ENCODE measurements around the gene ATP5F1E.
"Not testable (repeated sequence)": the region's sequence is repeated elsewhere in the genome, so short reads cannot be mapped to it uniquely, and the experiment has no call there.

ATP5F1E gene

DNA sequence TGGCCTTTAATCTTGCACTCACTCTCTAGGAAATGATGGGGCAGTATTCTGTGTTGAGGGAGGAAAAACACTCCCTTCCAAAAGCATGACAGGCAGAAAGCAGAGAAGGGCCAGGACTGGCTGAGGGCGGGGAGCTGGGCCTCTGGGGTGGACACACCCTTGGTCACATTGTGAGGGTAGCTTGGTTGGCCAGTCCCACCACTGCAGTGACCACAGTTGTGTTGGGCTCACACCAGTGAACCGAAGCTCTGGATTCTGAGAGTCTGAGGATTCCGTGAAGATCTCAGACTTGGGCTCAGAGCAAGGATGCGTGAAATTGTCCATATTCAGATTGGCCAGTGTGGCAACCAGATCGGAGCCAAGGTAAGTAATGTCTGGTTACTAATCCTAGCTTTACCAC lies 12.9 kb downstream of the ATP5F1E start, which contains the start of gene TUBB1:
Gene TUBB1 (plus strand): TSS at position 213 of the 400 bp plus-strand sequence. CDS start 94 bp downstream, at position 307.
- no peak for DNase-seq (ENCODE audit: low spot score)

DNA sequence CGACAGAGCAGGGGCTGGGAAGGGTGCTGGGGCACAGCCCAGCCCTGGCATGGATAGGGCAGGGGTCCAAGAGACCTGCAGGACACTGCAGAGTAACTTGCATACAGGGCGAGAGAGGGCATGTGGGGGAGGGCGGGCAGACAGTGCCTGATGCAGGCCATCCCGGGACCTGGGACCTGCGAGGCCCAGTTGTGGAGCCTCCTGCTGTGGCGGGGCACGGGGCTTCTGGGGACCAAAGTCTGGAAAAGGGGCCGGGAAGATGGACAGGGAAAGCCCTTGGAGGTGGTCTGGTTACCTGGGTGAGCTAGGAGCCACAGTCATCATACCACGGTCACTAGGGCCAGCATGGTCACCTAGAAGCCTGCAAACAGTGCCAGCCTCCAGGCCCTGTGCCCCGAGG lies 13.3 kb downstream of the ATP5F1E start:
- DNase-seq (ENCODE audit: low spot score), result no peak

DNA sequence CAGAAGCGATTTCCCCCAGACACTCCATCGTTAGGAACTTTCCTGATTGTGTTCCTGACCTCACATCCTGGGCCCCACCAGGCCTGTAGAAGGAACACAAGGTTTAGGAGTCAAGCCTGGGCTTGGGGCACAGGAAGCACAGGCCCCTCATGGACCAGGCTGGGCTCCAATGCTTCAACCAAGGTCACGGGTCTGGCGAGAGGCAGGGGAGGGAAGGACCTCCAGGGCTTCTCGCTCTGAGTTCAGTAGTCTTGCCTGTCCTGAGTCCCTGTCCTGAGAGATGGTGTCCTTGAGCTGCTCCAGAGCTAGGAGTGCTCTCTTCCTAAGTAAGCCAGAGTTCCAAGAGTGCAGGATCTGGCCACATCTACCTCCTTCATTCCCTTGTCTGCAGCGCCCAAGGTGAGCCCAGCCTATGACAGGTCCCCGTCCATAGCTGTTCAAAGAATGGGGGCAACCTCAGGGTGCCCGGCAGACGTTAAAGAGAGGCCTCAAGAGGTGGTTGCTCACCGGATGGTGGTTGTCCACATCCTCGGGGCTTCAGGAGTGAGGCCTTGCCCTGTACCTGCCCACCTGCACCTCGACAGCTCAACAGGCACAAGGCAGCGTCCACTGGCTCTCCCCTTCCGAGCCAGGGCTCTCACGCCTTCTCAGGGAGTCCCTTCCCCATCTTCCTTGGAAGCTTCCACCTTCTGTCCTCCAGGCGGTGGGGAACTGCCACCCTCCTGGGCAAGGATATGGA lies 14.5 kb downstream of the ATP5F1E start:
- DNase-seq (ENCODE audit: low spot score), result no peak

DNA sequence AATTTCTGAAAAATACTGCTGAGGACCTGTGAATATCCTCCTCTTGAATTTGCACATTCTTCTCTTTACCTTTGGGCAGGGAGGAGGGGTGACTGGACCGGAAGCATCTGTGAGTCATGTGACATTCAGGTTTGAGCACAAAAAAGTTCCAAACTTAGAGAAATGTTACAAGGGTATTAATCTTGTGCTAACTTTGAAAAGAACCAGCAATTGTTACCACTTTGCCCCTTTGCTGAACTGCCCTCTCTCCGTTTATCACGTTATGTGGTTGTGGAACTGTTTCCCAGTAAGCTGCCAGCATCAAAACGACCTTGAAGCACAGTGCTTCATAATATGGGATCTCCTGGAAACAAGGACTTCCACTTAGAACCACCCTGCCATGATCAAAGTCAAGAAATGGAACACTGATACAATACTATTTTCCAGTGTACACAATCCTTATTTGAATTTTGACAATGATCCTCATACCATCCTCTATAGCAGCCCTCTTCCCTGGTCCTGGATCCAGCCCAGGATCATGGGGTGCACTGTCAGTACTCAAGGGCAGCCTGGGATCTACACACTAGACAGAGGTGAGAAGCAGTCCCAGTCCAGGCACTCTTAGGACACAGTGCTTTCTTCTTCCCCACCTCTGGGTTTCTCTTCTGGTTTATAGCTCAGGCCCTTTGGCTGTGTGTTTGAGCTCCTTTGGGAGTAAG lies 15.2 kb downstream of the ATP5F1E start:
- peak; percentile 27 for DNase-seq (ENCODE audit: low spot score)

DNA sequence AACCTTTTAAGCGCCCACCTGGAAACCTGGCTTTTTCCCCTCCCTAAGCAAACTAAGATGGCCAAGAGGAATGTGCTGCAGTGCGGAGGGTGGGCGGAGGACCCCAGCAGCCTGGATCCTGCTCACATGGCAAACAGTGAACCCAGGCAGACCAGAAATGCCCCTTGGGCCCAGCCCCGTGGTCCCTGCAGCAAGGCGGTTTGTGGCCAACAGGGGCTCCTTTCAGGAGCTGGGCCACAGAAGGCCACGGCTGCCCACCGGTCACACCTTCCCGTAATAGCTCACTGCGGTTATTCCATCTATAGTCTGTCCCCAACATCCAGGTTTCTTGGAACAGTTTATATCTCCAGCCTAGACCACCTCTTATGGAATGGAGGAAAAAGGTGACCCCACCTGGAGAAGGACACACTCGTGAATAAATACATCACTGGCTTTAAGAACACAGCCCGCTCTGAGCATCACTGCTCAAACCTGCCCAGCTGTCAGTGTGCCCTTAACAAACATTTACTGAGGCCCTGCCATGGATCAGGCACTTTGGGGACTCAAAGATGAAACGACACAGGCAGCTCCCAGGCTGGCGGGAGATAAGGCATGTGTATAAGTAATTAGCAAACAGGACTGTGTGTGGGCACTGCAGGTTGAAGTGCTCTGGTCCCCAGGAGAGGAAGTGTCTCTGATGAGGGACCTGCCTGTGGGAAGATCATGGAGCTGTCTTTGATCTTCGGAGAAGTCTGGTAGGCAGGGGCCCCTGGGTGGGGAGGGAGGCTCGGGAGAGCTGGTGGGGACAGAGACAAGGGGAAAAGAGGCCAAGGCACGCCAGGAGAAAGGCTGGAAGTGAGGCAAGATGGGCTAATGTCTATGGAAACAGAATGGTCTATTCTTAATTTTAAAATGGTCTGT lies 16.1 kb downstream of the ATP5F1E start:
- DNase-seq (ENCODE audit: low spot score), result no peak

DNA sequence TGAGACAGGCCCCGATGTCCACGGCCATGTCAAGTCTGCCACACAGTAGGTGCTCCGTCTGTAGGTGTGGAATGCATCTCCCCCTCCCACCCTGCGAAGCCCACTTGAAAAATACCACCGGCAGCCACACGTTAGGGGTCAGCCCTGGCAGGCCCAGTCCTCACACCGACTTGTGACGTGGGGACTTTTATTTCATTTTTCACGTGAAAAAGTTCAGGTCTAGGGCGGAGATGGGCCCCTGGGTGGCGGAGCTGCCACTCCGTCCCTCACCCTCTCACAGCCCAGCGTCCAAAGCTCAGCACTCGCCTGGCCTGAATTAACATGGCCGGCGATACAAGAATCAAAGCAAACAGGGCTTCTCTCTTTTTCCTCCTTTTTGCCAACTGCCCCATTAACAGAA lies 16.7 kb downstream of the ATP5F1E start:
- DNase-seq (ENCODE audit: low spot score), result no peak

DNA sequence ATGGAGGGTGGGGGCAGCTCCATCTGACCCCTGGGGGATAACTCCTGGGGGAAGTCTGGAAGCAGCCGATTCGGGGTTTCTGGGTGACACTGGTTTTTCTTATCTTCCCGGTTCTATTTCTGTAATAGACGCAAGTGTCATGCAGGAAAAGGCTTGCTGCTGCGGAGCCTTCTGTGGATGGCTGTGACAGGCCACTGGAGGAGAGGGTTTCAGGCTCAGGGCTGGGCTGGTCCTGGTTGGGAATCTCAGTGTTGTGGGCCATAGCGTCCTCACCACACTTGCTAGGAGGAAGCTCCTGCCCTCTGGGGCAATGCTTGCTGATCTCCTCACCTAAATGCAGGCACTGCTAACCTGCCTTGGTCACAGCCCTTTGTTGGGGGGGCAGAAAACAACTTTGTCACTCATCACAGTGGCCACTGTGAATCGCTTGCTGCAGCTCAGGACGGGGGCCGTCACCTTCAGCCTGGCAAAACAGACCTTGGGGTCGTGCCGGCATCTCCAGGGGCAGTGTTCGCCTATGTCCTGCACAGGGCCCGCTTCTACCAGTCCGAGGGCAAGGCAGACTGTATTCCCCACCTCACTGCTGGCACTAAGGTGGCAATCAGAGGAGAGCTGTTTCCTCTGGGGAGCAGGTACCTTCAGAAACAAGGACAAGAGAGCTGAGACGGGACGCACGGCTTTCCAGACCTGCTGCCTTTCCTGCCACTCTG lies 17.3 kb downstream of the ATP5F1E start:
- no peak for DNase-seq (ENCODE audit: low spot score)

DNA sequence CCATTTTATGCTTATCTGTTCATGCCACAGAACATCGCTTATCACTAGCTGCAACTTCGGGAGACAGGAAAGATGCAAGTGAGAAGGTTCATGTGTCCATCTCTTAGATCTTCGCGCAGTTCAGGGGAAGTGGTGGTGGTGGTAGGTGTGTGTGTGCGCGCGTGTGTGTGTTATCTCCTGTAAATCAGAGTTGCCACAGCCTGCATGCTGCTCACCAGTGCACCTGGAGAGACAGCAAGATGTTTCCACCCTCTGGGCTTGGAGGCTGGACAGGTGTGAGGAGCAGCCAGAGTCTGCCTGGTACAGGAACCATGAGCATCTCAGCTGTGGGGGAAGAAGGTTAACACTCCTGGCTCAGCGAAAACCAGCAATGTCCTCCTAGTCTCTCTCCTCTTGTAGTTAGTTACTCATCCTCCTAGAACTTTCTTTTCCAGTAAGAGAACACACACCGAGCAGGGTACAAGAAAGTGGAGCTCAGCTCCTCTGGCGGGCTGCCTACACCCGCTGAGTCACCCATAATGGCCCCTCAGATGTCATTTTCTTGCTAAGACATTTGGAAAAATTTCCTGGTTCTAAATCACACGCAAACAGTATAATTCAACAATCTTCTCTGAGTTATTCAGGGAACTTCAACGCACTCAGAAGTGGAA lies 18.1 kb downstream of the ATP5F1E start:
- DNase-seq (ENCODE audit: low spot score), result peak; percentile 19

DNA sequence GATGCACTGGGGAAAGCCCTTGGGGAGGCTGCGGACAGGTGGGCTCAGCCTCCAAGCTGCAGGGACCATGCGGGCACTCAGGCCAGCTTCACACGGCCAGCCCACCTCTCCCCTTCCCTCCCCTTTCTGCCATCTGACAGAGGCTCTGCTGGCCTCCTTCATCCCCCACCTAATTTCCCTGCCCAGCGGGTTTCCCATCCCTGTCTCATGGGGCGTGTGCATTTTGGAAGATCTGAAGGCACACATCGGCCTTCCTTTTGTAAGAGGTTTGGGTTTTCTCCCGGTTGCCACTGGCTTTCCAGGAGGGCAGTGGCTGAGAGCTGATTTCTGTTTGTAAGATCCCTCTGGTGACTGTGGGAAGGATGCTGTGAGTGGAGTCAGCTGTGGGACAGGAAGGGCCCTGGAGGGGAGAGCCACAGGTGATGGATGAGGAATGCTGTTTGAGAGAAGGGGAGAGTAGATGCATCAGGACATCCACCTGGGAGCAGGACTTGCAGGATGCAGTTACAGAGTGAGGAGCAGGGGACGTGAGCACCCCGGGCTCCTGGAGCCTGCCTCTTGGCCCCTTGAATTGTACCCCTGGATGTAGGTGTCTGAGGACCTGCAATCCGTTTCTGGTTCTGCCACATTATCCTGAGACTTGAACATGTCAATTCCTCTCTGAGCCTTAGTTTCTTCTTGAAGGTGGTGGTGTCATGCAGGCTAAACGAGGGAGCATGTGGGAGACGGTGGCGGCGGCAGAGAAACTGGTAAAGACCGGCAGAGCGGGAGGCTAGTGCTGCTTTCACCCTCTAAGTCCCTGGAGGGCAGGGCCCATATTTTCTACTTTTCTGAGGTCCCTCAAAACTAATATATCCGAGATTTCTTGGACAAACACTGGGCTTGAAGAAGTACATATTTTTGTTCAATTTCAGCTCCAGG lies 18.8 kb downstream of the ATP5F1E start:
- DNase-seq (ENCODE audit: low spot score), result no peak

DNA sequence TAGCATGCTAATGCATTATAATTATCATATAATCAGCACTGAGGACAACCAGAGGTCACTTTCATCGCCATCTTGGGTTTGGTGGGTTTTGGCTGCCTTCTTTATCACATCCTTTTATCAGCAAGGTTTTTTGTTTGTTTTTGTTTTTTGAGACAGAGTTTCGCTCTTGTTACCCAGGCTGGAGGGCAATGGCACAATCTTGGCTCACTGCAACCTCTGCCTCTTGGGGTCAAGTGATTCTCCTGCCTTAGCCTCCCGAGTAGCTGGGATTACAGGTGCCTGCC lies 20.3 kb downstream of the ATP5F1E start:
- not testable (repeated sequence) for DNase-seq (ENCODE audit: low spot score)

DNA sequence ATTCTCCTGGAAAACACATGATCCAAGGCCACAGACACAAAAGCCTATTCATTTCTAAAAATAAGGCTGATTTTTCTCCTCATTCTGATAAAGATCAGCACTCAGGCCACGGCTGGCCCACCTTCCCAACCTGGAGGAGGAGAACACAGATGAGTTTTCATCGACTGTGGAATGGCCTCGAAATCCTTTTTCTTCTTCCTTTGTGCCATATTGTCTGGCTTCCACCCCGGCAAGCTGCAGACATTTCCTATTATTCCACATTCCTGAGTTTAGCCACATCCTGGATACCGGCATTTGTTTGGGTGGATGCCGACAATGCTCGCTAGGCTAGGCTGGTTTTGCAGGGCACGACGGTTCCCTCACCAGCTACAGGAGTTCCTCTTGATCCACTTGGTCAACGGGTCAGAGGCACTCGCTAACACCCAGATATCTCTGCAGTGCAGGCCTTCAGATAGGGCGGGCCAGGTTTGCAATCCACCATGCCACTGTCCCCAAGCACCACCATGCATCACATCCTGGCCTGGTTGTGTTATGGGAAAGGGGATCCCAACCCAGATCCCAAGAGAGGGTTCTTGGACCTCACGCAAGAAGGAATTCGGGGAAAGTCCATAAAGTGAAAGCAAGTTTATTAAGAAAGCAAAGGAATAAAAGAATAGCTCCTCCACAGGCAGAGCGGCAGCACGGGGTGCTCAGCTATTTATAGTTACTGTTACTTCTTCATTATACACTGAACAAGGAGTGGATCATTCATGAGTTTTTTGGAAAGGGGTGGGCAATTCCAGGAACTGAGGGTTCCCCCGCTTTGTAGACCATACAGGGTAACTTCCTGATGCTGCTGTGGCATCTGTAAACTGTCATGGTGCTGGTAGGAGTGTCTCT lies 20.9 kb downstream of the ATP5F1E start:
- peak; percentile 91 for DNase-seq (ENCODE audit: low spot score)

DNA sequence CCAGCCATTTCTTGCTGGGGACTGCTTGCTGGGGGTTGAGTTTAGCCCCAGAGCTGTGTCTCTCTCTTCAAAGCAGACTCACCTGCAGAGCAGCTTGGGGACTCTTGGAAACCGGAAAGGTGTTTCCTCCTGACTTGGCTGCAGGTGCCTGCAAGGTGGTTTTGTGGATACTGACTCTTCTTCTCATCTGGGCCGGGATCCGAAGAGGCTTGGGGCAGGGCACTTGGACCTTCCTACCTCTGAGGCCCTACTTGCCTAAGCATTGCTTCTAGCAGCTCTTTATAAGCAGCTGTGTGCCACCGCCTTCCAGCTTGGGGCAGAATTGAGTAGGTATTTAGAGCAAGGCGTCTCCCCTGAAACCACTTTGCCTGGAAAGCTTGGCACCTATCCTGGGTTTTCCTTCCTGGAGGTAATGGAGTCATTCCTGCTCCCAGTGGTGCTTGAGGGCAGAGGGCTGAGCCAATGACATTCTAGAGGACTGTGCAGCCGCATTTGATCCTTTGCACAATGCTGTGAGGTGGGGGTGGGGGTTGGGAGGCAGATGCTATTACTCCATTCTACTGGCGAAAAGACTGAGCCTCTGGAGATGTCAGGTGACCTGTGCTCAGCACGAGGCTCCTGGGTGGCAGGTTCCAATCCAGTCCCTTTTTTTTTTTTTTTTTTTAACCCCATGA lies 21.7 kb downstream of the ATP5F1E start:
- peak; percentile 61 for DNase-seq (ENCODE audit: low spot score)

DNA sequence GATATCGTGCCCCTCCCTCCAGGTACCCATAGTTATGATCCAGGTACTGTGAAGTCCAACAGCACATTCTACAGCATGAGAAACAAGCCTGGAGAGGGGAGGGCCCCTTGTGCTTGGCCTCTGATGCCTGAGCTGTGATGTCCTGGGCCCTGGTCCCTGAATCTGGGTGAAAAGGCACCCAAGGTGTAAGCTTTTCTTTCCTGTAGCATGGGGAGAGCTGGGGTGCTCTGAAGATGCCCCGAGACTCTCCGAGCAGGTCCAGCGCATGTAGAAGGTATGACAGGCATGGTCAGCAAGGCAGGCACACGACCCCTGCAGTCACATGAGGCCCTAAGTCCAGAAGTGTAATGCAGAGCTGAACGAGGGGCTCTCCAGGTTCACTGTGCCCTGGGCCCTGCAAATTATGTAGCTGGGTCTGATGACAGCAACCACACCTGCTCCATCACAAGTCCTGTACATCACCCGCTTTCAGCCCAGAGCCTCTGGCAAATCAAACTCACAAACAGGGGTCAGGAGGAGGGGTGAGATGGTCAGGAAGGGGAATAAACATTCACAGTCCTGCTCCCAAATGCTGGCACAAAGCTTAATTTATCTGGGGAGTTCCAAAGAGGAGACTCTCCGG lies 23.3 kb downstream of the ATP5F1E start:
- no peak for DNase-seq (ENCODE audit: low spot score)

DNA sequence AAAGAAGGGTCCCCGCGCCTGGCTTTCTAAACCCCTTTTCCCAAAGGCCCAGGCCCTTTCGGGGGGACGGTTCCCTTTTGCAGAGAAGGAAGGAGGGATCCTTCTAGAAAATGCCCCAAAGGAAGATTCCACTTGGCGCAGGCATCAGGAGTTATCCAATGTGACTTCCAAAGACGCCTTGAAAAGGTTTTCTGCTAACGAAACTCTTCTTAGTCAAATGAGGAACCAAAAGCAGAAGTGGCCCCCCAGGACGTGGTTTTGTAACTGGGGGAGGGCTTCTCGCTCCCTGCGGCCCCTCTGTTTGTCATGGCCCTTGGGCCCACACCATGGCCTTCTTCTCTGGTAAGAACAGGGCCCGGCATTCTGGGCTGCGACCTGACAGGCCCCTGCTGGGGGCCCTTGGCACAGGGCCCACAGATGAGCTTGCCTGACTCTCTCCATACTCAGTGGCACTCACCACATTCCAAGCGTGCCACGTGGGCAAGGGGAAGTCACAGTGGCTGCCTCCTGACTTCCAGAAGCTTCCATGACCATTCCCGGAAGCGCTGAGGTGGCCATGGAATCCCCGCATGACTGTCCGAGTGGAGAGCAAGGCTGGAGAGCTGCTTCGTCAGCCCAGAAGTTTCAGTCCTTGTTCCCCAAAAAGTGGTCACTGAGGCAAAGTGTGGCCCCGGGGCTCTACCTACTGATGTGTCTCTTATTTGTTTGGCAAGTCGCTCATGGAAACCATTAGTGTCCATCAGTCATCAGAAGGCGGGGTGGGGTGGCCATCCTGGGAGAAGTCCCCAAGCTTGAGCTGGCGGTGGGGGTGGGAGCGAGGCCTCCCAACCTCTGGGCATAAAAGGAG lies 24.2 kb downstream of the ATP5F1E start:
- peak; percentile 91 for DNase-seq (ENCODE audit: low spot score)

DNA sequence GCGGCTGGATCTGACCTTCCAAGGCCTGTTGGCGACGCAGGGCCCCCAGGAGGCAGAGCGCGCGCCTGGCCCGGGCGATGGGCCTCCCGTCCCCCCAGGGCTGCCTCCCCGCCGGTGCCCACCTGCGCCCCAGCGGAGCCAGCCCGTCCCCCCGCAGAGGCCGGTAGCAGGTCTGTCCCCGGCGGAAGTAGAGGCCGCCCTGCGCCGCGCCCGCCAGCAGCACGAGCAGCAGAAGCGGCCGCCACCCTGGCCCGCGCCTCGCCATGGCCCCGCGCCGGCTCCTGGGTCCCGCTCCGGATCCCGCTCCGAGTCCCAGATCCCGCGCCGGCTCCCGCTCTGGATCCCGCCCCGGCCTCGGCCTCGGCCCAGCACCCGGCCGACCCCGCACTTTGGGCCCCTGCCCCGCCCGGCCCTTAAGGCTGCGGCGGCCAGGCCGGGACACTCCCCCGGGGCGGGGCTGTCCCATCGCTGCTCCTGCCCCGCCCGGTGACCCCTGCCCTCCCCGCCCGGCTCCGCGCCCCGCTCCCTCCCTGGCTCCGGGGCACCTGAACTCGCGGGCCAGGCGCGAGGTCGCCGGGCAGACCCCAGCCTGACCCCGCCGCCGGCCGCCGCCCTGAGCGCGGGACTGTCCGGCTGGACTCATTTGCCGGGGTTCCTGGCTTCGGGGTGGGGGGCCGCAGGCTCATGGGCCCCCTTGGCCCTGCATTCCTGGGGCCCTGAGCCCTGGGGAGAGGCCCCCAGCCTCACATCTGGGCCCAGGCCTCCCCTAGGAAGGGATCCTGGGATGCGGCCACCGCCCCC lies 25.1 kb downstream of the ATP5F1E start, which contains the start of gene CTSZ:
Gene CTSZ (minus strand): TSS at position 391 of the 801 bp plus-strand sequence. CDS start 126 bp downstream, at position 265.
- peak; percentile 68 for DNase-seq (ENCODE audit: low spot score)

DNA sequence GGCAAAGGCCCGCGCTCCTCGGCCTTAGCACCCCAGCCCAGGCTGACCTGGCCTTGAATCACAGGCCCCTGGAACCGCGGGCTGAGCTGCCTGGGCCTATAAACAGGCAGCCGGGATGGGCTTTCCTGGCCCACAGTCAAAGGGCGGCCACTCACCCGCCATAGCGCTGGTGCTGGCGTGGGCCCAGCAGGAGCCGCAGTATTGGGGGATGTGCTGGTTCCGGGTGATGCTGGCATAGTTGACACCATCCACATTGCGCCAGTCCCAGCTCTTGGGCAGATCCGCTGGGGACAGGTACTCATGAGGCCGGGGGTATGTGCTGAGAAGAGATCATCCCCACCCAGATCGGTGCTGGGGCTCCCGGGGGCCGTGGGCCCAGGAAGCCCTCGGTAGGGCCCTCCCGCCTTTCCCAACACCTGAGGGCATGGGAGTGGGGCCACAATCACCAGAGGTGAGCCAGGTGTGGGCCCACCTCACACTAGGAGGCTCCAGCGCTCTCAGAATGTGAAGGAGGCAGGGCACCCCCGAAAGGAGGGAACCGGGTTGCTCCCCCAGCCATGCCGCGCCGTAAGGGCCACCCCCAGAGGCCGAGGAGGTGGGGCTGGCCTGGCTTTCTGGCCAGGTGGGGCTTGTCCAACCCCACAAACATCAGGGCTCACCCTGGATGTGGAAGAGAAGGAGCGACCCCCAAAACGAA lies 25.8 kb downstream of the ATP5F1E start:
- DNase-seq (ENCODE audit: low spot score), result peak; percentile 43

All from kidney tubule cell (primary cell).